ENCODE results near the gene MDC1. TPM values are rescaled to one million over a fixed set of nuclear protein-coding genes. Genes with fewer than 3 reads are reported as not detected.

Gene MDC1
- total and polyA plus RNA-seq, 2 of the 13 experiments (the other 11 are each of a cell fraction or from before 2014, with no cell fraction given): 8.4 to 14.0 TPM

DNA sequence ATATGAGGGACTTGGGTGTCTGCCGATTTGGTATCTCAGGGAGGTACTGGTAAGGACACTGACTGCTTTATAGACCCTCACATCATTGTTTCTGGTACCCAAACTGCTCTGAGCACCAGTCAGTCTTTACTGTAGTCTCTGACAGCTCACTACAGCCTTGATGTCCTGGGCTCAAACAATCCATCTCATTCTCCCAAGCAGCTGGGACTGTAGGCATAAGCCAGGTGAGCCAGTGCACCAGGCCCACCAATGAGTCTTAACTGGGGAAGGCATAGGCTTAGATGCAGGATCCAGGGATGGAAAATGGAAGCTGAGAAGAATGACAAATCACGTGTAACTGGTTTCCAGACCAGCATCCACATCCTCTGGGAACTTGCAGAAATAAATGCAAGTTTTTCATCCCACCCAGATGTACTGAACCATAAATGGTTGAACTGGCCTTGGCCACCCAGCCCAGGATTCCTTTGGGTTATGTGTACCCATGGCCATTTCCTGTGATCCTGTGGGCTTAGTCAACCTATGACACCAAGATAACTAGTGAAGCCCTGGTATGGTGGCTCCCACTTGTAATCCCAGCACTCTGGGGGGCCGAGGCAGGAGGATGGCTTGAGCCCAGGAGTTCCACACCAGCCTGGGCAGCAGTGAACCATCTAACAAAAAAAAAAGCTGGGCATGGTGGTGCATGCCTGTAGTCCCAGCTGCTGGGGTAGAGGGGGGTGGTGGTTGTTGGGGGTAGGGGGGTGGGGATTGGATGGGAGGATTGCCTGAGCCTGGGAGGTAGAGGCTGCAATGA lies 8.8 kb upstream of the MDC1 start (continued):
- TF ChIP-seq ZNF263 (CRISPR knock-in tag; IDR thresholded peaks at IDR 0.05): no peak
- 0 out of 2 replicates have a peak, but pooled peaks have one; percentile 25 for TF ChIP-seq CHD2 (IDR thresholded peaks at IDR 0.05; ENCODE audit: low read depth, low read length)
- peak; percentile 35 for TF ChIP-seq SRSF4 (IDR thresholded peaks at IDR 0.05; ENCODE audit: low read depth, low read length, poor library complexity, severe bottlenecking)
- no peak for TF ChIP-seq SNRNP70 (IDR thresholded peaks at IDR 0.05; ENCODE audit: low read depth, low read length)
- 0 out of 2 replicates have a peak, but pooled peaks have one; percentile 25 for TF ChIP-seq SIN3A (IDR thresholded peaks at IDR 0.05; ENCODE audit: borderline replicate concordance, low read depth, low read length)
- no peak for TF ChIP-seq ZNF878 (CRISPR knock-in tag; IDR thresholded peaks at IDR 0.05)
- no peak for TF ChIP-seq KLF6 (CRISPR knock-in tag; IDR thresholded peaks at IDR 0.05)
- TF ChIP-seq ZNF788 (CRISPR knock-in tag; IDR thresholded peaks at IDR 0.05; ENCODE audit: borderline replicate concordance): 0 out of 2 replicates have a peak, but pooled peaks have one; percentile 37
- 0 out of 2 replicates have a peak, but pooled peaks have one; percentile 19 for TF ChIP-seq ZNF317 (CRISPR knock-in tag; IDR thresholded peaks at IDR 0.05)
- no peak for TF ChIP-seq BRF2 (CRISPR knock-in tag; IDR thresholded peaks at IDR 0.05)
- TF ChIP-seq RBM22 (optimal IDR thresholded peaks at IDR 0.05; ENCODE audit: low read length): peak; percentile 100
- TF ChIP-seq, protein P1, sequence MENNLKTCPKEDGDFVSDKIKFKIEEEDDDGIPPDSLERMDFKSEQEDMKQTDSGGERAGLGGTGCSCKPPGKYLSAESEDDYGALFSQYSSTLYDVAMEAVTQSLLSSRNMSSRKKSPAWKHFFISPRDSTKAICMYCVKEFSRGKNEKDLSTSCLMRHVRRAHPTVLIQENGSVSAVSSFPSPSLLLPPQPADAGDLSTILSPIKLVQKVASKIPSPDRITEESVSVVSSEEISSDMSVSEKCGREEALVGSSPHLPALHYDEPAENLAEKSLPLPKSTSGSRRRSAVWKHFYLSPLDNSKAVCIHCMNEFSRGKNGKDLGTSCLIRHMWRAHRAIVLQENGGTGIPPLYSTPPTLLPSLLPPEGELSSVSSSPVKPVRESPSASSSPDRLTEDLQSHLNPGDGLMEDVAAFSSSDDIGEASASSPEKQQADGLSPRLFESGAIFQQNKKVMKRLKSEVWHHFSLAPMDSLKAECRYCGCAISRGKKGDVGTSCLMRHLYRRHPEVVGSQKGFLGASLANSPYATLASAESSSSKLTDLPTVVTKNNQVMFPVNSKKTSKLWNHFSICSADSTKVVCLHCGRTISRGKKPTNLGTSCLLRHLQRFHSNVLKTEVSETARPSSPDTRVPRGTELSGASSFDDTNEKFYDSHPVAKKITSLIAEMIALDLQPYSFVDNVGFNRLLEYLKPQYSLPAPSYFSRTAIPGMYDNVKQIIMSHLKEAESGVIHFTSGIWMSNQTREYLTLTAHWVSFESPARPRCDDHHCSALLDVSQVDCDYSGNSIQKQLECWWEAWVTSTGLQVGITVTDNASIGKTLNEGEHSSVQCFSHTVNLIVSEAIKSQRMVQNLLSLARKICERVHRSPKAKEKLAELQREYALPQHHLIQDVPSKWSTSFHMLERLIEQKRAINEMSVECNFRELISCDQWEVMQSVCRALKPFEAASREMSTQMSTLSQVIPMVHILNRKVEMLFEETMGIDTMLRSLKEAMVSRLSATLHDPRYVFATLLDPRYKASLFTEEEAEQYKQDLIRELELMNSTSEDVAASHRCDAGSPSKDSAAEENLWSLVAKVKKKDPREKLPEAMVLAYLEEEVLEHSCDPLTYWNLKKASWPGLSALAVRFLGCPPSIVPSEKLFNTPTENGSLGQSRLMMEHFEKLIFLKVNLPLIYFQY (CRISPR knock-in tag; IDR thresholded peaks at IDR 0.05; ENCODE audit: borderline replicate concordance): no peak
- TF ChIP-seq REXO4 (CRISPR knock-in tag; IDR thresholded peaks at IDR 0.05; ENCODE audit: borderline replicate concordance): no peak; the same call in 1 of the 2 replicates
- TF ChIP-seq NBN (conservative IDR thresholded peaks at IDR 0.05): no peak
- no peak for TF ChIP-seq ZSCAN21 (CRISPR knock-in tag; IDR thresholded peaks at IDR 0.05; ENCODE audit: borderline replicate concordance)
- peak; percentile 76; the same call in 1 of the 2 replicates for TF ChIP-seq PAF1 (CRISPR knock-in tag; IDR thresholded peaks at IDR 0.05)
- TF ChIP-seq KDM5B (CRISPR knock-in tag; IDR thresholded peaks at IDR 0.05; ENCODE audit: borderline replicate concordance): no peak
- TF ChIP-seq, protein P2, sequence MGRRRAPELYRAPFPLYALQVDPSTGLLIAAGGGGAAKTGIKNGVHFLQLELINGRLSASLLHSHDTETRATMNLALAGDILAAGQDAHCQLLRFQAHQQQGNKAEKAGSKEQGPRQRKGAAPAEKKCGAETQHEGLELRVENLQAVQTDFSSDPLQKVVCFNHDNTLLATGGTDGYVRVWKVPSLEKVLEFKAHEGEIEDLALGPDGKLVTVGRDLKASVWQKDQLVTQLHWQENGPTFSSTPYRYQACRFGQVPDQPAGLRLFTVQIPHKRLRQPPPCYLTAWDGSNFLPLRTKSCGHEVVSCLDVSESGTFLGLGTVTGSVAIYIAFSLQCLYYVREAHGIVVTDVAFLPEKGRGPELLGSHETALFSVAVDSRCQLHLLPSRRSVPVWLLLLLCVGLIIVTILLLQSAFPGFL (CRISPR knock-in tag; IDR thresholded peaks at IDR 0.05): no peak
- peak; percentile 38; the same call in 1 of the 2 replicates for TF ChIP-seq ARNTL (CRISPR knock-in tag; IDR thresholded peaks at IDR 0.05)
- TF ChIP-seq ZUFSP (CRISPR knock-in tag; IDR thresholded peaks at IDR 0.05; ENCODE audit: borderline replicate concordance): no peak
- TF ChIP-seq EZH2 (conservative IDR thresholded peaks at IDR 0.05; ENCODE audit: low read depth, low read length): no peak
- no peak for TF ChIP-seq ZNF562 (CRISPR knock-in tag; IDR thresholded peaks at IDR 0.05; ENCODE audit: borderline replicate concordance)

Measured in HepG2 (cell line).